ENCODE results near the gene CHMP4B.
A peak's percentile ranks its signal among the peaks of the same experiment; 100 is the strongest.
"Not testable (repeated sequence)": the region's sequence is repeated elsewhere in the genome, so short reads cannot be mapped to it uniquely, and the experiment has no call there.

CHMP4B gene

GRCh38 chr20:33789109-33789857, 21.9 kb upstream of the CHMP4B start:
- peak; percentile 99 for DNase-seq (ENCODE audit: low read depth)
- no peak for TF ChIP-seq CTCF (IDR thresholded peaks at IDR 0.05; ENCODE audit: insufficient read depth, low read depth, low read length, missing control alignments)
- H3K4me3 ChIP-seq (ENCODE audit: low read length): no peak overlapping the region

- TF ChIP-seq CTCF (IDR thresholded peaks at IDR 0.05; ENCODE audit: insufficient read depth, low read depth, low read length, missing control alignments): no peak
- no peak for DNase-seq (ENCODE audit: low read depth)
- H3K4me3 ChIP-seq (ENCODE audit: low read length): no peak overlapping the region
Observed at GRCh38 chr20:33789858-33790182, 21.3 kb upstream of the CHMP4B start.

GRCh38 chr20:33790566-33790965, 20.6 kb upstream of the CHMP4B start:
- no peak overlapping the region for H3K4me3 ChIP-seq (ENCODE audit: low read length)
- TF ChIP-seq CTCF (IDR thresholded peaks at IDR 0.05; ENCODE audit: insufficient read depth, low read depth, low read length, missing control alignments): no peak
- no peak for DNase-seq (ENCODE audit: low read depth)

- TF ChIP-seq CTCF (IDR thresholded peaks at IDR 0.05; ENCODE audit: insufficient read depth, low read depth, low read length, missing control alignments): no peak
- H3K4me3 ChIP-seq (ENCODE audit: low read length): no peak overlapping the region
- no peak for DNase-seq (ENCODE audit: low read depth)
Observed at GRCh38 chr20:33791021-33791420, 20.1 kb upstream of the CHMP4B start.

GRCh38 chr20:33791540-33791939, 19.6 kb upstream of the CHMP4B start:
- no peak for TF ChIP-seq CTCF (IDR thresholded peaks at IDR 0.05; ENCODE audit: insufficient read depth, low read depth, low read length, missing control alignments)
- DNase-seq (ENCODE audit: low read depth): no peak
- no peak overlapping the region for H3K4me3 ChIP-seq (ENCODE audit: low read length)

GRCh38 chr20:33791959-33792597, 19.1 kb upstream of the CHMP4B start:
- H3K4me3 ChIP-seq (ENCODE audit: low read length): no peak overlapping the region
- peak; percentile 39 for DNase-seq (ENCODE audit: low read depth)
- peak; percentile 58 for TF ChIP-seq CTCF (IDR thresholded peaks at IDR 0.05; ENCODE audit: insufficient read depth, low read depth, low read length, missing control alignments)

- H3K4me3 ChIP-seq (ENCODE audit: low read length); DNase-seq (ENCODE audit: low read depth): not testable (repeated sequence)
Observed at GRCh38 chr20:33792598-33792989, 18.6 kb upstream of the CHMP4B start.

Data from epithelial cell of esophagus (primary cell).